NCI-H1092 (cell line): Measurements from ENCODE around the gene CUX1.

ENCODE experiments used
- DNase-seq: peaks from one replicate; lab custom pipeline; 2025; lab: John Stamatoyannopoulos, UW

CUX1 gene

DNA sequence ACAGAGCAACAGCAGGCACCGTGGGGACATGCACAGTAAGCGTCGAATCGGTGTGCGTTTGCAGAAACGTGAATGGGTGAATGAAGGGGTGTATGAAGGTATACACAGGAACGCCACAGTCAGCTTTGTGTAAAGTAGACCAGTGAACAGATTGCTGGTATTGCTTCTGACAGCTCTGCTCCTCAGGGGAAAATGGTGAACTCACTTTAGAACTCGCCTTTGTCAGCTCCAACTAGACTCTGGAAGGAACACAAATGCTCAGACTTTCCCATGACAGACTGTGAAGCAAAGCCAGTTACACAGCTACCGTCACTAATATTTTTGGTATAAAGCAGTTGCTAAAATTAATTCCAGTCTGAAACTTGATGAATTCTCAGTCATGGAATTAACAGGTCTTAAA, 78.9 kb downstream of the CUX1 start:
- DNase-seq = no peak

DNA sequence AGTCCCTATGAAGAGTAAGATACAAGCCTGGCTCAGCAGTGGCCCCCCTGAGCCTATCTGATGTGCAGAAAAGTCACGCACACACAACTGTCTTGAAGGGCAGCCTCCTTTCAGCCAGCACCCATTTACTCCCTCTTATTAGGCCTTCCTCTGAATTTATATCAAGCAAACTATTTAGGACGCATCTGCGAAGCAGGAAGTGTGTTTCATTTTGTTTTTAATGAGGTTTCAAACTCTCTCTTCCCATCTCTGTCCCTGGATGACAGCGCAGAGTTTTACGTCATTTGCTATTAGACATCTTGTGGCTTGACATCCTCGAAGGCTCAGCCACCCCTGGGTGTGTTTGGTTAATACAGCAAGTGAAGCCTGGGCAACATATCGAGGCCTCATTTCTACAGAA, 79.5 kb downstream of the CUX1 start:
- DNase-seq = no peak

DNA sequence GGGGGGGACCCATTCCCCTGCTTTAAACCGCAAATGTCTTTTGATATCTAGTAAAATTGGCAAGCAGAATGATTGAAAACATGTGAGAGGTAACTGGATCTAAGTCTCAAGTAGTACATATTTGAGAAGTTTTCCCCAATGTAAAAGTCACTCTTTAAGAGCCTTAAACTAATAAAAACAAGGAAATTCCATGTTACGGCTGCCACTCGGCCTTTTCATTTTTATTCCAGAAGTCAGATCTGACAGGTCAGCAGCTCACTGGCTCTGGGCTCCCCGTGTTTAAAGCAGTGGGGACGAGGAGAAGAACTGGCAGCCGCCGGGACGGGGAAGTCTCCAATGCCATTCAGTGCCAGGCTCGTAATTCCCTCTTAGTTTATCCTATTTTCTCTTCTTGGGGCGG, 80.7 kb downstream of the CUX1 start:
- no peak for DNase-seq

DNA sequence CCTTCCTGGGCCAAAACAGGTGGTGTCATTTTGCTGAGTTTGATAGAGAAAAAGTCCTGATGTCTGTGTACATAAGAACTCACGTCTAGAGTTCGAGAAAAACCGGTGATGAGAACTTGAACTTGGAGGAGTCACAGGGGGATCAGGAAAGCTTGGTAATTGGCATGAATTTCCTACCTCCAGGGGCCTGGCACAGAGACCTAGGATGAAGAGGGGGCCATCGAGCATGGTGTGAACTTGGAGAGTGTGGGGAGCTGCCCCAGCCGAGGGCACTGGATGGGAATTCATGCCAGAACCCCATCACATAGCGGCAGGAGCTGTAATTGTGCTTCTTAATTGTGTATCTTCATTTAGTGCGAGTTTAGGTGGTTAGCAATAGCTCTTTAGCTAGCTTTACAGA, 82.2 kb downstream of the CUX1 start:
- no peak for DNase-seq

GRCh38 chr7:101900103-101900502, 82.7 kb downstream of the CUX1 start:
- DNase-seq = no peak

DNA sequence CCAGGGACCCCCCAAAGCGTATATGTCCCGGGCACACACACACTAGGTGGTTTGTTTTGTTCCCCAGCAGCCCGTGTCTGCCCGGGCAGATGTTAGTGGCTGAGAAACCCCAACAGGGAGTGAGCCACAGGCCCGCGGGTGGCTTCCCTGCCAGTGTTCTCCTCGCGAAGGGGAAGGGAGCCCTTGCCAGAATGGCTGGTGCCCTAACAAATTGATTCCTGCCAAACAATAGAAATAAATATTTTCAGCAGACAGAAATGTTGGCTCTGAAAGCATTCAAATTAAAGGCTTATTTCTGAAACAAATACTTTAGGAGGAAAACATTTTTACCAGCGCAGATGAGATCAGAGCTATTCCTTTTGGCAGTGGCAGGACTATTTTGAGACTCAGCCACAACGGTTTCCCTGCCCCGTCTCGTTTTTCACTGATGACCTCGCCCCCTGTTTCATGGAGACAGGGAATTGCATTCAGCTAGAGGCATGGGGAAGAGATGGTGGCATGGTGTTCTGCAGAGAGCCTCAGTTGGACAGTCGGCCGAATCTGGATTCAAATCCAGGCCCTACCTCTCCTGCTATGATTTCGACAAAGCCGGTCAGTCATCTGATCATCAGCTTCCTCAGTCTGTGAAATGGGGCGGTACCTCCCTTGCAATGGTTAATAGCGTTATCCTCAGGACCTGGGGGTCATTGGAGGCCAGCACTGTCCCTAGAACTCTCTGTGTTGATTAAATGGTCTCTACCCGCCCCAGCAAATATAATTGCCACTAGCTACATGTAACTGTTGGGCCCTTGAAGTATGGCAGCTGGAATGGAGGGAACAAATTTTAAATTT, 84.5 kb downstream of the CUX1 start:
- no peak for DNase-seq

DNA sequence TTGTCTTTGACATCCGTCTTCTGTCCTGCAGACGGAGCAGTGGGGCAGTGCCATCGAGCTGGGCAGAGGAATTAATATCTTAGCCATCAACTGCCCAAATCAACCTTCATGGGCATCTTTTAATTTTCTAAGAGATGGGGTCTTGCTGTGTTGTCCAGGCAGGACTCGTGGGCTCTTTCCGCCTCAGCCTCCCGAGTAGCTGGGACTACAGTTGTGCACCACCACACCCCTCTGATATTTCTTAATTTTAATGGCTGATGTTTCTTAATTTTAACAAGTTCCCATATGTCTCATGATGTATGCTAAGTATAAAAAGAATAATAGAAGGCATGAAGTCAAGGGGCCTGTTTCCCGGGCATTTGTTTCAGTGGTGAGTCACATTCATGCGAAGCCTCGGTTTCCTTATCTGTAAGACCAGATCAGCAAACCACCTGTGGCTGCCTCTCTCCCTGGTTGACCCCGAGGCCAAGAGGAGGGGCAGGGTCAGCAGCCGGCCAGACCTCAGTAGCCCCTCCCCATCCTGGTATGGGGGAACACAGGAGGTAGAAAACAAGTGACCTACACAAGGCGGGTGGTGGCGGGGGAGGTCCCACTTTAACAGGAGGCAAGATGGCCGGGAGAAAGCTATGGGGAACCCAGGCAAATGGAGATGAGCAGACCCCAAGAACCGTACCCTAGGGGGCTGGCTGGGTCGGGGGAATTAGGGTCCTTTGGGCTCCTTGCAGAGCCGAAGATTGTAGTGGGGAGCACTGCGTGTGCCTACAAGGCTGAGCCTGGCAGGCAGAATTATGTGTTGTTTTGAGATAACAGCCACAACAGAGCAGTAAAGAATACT, 85.5 kb downstream of the CUX1 start:
- DNase-seq = no peak

GRCh38 chr7:101903515-101903868, 86.1 kb downstream of the CUX1 start:
- DNase-seq = no peak

- no peak for DNase-seq
Measured at GRCh38 chr7:101904019-101904418, 86.6 kb downstream of the CUX1 start.

DNA sequence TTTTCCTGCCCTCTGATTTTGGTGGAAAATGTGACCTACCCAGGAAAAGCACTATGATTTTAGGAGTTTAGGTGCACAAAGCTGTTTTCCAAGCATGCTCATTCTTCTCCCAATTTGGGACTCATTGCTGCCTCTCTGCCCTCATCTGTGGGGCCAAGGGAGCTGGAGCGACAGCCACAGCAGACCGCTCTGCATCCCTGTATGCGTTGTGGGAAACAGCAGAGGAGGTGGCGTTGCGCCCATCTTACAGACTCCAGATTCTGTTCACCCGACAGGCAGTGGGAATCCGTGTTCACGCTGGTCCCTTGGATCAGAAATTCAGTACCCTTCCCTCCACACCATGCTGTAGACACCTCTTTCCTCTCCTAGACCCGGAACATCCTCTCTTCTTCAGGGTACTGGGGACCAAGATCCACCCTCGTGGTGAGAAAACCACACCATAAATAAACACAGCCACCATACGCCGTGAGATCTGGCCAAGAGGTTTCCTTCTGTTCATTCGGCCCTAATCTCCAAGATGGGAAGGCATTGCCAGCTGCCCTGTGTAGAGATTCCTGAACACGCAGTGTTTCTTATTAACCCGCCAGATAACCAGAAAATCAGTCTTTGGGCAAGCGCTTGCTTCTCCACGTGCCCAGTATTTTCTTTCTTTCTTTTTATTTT, 87.9 kb downstream of the CUX1 start:
- DNase-seq = no peak

GRCh38 chr7:101906291-101907240, 89.1 kb downstream of the CUX1 start:
- no peak for DNase-seq

- no peak for DNase-seq
Measured at GRCh38 chr7:101910991-101911799, 93.8 kb downstream of the CUX1 start.

GRCh38 chr7:101911800-101912715, 94.6 kb downstream of the CUX1 start:
- no peak for DNase-seq

DNA sequence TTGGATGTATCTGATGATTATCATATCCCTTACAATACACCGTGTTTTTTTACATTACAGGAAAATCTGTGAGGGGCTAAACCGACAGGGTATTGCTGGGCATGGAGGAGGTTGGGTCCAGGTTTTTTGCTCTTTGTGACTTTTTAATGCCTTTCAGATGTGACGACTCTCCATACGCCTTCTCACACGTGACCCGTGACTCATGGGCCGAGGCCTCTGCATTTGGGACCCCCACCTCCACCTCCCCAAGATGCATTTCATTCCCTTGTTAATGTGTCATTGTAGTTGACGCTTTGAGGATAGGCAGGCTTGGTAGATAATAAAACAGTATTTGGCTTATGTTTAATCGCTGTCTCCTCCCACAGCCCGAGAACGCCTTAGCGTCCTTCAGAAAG, 95.3 kb downstream of the CUX1 start:
- DNase-seq = no peak

DNA sequence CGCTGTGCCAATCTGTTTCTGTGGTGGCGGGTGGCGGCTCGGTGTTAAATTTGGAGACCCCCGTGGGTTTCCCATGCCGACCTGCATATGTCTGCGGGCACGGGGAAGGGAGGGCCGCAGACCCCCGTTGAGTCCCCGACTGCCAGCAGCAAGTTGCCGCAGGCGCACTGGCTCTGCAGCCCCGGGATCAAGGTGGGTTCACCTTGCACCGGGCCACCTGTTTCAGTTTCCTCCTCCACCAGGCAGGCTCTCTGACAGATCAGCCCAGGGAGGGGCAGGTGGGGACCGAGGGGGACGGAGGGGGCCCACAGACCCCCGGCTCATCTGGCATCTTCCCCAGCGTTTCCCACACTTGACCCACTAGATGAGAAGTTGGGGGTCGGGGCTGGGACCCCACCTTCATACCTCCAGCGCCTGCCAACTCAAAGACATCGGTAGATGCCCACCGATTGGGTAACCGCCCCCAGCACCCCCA, 95.9 kb downstream of the CUX1 start:
- DNase-seq = no peak

- DNase-seq = no peak
Measured at GRCh38 chr7:101913851-101914250, 96.4 kb downstream of the CUX1 start.

DNA sequence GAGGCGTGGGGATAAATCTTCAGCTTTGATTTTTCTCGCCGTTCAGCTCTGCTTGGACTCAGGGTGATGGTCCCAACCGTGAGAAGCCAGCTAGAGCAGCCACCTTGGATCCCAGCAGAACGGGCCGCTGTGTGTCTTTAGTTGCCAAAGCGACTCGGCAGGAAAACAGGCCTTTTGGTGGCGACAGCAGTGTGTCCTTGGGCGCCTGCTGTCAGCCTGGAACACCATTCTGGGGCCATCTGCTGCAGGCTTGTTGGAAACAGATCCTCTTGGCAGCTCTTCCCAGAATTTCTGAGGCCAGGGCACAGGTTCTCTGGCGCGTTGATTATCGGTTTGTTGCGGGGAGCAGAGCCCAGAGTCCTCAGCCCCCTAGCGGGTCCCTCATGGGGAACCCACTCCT, 97.6 kb downstream of the CUX1 start:
- no peak for DNase-seq

DNA sequence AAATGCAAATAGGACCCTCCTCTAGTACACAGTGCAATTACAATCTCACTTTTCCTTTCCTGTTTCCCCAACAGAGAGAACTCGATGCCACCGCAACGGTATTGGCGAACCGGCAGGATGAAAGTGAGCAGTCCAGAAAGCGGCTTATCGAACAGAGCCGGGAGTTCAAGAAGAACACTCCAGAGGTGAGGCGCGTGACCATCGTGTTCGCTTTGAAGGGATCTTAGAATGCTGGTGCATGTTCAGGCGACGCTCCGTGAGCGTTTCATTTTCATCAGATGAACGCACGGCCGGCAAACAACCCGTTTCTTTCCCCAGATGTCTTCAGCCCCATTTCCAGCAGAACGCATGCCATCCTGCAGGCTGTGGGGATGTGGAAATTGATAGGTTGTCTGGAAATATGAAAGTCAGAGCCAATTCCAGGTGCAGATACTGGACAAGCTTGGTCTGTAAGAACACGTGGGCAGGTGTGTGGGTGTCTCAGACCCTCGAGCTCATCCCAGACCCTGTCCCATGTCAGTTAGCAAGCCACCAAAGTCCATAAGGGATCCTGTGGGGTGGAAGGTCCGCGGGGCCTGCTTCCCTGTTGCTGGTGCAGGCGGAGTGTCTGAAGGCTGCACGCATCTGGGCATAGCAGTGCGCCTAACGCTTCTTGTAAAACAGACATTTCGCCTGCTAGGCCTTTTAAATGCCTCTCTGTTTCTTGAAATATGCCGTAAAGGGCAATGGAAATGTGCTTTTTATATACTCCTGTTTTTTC, 98.8 kb downstream of the CUX1 start:
- no peak for DNase-seq

- DNase-seq = no peak
Measured at GRCh38 chr7:101916876-101917275, 99.5 kb downstream of the CUX1 start.
